GM15510 (cell line): ENCODE data around the gene CDRT4.

ENCODE experiments used
- POLR2A ChIP-seq: IDR thresholded peaks from 3 replicates; pipeline ENCODE4 v1.6.1; 2011; ENCODE audit warnings: borderline replicate concordance; ENCODE audit not compliant: insufficient read length; ENCODE audit errors: extremely low read depth

CDRT4 gene

GRCh38 chr17:15472891-15473290 is 5.5 kb upstream of the CDRT4 start:
- TF ChIP-seq POLR2A: no peak

DNA sequence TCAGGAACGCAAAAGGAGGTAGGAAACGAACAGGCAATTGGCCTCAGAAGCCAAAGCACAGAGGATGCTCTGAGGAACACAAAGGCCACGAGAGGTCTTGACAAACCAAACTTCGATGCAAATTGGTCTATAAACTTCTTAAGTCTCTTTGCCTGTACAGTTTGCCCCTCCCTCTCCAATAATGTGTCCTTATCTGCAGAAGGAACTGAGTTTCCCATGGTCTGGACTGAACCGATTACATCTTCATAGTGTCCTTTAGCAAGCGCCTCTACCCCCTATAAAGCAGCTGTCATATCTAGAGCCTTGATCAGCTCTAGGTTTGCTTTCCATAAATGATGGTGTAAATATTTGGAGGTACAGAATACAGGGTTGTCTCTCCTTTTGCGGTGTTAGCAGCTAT is 3.1 kb upstream of the CDRT4 start:
- no peak for TF ChIP-seq POLR2A

DNA sequence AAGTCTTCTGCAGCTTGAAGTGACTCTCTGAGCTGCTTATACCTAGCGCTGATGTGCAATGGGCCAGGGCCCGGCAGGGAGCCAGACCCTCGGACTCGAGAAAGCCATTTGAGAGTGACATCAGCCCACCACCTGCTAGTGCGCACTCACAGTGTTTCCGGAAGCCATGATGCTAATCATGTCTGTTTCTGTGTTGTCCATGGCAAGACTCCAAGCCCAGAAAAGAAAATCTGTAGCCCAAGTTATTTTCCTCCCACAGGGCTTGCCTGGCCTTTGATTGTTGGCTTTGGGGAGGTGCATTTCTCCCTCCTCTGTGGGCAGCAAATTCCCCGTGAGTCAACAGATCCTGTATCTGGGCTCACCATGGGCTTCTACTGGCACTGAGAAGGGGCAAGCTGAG is 1.8 kb upstream of the CDRT4 start:
- TF ChIP-seq POLR2A: no peak

GRCh38 chr17:15468126-15468525 is 705 bp upstream of the CDRT4 start:
- no peak for TF ChIP-seq POLR2A

GRCh38 chr17:15466131-15466530 is 1.3 kb downstream of the CDRT4 start:
- no peak for TF ChIP-seq POLR2A

DNA sequence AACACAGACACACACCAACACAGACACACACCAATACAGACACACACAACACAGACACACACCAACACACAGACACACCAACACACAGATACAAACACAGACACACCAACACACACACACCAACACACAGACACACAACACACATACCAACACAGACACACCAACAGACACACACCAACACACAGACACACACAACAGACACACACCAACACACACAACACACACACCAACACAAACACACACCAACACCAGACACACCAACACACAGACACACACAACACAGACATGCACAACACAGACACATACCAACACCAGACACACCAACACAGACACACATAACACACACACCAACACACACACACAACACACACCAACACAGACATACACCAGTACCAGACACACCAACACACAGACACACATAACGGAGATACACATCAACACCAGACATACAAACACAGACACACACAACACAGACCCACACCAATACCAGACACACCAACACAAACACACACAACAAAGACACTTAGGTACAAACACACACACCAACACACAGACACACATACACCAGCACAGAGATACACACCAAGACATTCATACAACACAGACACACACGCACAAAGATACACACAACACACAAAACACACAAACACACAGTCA is 2.2 kb downstream of the CDRT4 start:
- no peak for TF ChIP-seq POLR2A

DNA sequence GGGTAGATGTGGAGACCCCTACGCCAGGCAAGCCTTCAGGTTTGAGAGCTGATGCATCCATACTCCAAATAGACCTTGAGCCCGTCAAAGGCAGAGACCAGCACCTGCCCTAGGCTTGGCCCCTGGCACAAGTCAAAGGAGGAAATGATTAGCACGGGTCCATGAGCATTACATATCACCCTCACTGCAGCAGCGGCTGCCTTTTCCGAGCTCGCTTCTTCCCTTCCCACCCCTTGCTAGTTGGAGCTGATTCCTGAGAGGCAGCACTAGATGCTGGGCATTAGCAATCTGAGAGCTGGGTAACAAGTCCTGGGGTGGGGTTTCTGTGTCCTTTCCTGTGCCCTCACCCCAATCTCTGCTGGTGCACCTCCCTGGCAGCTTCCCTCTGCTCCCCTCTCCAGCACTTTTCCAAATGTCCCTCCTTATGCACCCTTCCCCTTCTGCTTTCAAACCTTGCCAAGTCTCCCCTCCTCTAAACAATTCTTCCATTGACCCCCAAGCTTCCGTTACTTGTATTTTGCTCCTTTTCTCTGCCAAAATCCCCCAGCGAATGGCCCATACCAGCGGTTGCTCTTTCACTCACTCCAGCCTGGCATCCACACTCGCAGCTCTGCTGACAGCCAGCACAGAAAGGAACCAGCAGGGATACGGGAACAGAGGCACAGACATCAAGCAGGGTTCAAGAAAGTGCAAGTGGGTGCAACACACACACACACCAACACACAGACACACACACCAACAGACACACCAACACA is 3.0 kb downstream of the CDRT4 start:
- TF ChIP-seq POLR2A: no peak

DNA sequence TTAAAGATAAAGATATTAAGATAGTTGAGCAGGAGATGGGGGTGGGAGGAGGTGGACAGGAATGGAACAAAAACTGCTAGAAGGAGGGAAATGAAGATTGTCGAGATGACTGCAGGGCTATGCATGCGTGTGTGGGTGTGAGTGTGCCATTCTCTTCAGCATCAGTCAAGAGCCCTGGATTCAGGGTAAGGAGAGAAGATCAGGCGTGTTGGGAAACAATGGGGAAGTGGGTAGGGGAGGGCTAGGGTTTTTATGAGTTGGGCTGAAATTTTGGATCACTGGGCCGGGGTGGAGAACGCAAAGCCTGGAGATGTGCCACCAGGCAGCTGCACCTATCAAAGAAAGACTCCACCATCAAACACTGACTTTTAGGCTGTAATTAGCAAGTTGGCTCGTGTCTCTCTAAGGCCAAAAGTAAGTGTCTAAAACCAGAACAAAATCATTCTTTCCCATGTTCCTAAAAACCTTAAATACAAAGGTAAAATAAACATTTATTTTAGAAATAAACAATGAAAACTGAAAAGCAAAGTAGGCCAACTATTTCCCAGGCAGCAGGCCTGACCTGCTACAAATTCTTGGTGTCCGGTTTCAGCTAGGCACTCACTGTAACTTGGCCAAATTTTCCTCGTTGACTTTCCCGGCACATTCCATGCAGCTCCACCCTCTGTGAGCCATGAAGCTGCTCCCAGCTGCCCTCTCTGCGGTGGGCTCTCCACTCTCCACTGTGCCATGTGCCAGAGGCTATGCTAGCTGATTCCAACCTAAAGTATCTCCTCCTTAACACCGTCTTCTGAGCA is 4.2 kb downstream of the CDRT4 start:
- TF ChIP-seq POLR2A: no peak

GRCh38 chr17:15457723-15458094 is 9.7 kb downstream of the CDRT4 start:
- TF ChIP-seq POLR2A: no peak

DNA sequence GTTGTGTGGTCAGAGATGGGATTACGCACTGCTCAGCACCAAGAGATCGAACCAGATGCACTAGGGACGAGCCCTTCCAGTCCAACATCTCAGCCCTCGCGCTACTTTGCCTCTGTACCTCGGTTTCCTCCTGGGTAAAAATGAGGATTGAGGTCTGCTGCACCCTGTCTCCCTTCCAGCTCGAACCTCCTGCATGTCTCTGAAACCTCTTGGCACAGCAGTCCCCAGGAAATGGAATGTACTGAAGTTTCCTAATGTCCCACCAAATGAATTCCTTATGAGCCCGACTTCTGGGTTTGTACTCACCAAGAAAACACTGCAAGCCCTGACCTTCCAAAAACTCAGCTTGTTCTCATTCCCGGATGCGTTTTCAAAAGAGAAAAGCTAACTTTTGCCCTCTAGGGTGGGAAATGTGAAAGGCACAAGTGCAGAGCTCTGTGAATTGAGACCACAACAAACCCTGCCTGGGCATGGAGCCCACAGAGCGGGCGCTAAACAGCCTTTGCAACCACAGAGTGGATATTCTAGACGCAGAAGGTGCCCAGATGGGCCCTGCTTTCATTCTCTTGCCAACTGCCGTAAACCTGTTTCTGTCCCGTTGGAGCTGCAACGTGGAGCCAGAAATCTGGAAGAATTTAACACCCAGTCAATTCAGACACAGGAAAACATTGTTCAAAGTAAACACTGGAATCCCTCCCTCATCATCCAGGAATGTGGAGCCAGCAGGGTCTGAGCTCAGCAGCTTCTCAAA is 10.3 kb downstream of the CDRT4 start:
- TF ChIP-seq POLR2A: no peak

- no peak for TF ChIP-seq POLR2A
Measured at GRCh38 chr17:15456496-15456895, 10.9 kb downstream of the CDRT4 start.

- TF ChIP-seq POLR2A: no peak
Measured at GRCh38 chr17:15454346-15454745, 13.1 kb downstream of the CDRT4 start.

DNA sequence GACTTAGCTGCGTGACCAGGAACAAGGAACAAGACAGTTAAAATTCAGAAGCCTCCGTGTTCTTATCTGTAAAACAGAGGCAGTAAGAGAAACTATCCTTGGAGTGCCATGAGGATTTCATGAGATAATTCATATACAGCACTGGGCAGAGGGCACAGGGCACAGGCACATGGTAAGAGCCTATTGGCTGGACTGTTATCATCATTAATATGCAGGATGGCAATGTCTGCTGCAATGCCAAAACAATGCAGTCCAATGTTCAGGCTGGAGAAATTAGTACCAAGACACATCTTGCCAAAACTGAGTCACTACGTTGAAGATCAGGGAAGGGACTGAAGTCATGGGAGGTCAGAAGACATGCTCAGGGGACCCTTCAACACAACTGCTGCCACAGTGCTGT is 13.6 kb downstream of the CDRT4 start:
- TF ChIP-seq POLR2A: no peak

DNA sequence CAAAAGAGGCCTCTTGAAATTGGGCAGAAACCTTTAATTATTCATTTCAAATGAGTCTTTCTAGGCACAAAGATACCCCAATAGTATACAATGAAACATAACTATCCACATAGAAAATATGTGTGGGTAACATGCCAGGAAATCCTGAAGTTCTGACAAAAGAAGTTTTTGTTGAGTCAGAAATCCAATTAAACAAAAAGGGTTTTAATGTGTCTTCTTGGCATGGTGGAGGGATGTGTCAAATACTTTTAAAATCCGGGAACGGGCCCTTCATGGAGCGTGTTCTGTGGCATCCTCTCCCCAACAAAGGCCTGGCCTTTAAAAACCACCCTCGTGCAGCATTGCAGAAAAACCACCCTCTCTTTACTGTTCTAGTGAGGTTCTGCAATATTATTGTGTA is 14.2 kb downstream of the CDRT4 start:
- TF ChIP-seq POLR2A: no peak

GRCh38 chr17:15452746-15453145 is 14.7 kb downstream of the CDRT4 start:
- TF ChIP-seq POLR2A: no peak
